IMR-90 (cell line): Measurements from ENCODE around the gene TMOD1. TPM values are rescaled to one million over a fixed set of nuclear protein-coding genes. Genes with fewer than 3 reads are reported as not detected.
"Not testable (repeated sequence)": the region's sequence is repeated elsewhere in the genome, so short reads cannot be mapped to it uniquely, and the experiment has no call there.

Source experiments
- ATAC-seq: fragments of 200-7000 bp; cut with Tn5 transposase; 2 replicates; pipeline ENCODE4 v1.9.1; 2020; ENCODE audit warnings: low read depth, mild to moderate bottlenecking, moderate library complexity
- BruUV-seq: library from RNA; stranded (reverse); fragments of 400-500 nt; replicated peaks from 2 replicates; lab custom pipeline; 2021; lab: Mats Ljungman, UMichigan
- CTCF ChIA-PET: fragments of 300-600 bp; formaldehyde crosslinking; extraction: SDS; loops from one replicate; lab custom pipeline; 2021; ENCODE audit warnings: antibody characterized with exemption; lab: Yijun Ruan, JAX
- POLR2A ChIA-PET: fragments of 300-600 bp; sonication (Branson Sonifier 250); formaldehyde crosslinking; loops from one replicate; lab custom pipeline; 2022; ENCODE audit warnings: antibody characterized with exemption; ENCODE audit not compliant: unreplicated experiment; lab: Charles Lee
- DNase-seq: peaks from one replicate; pipeline ENCODE4 v3.0.0; 2013
- H2AFZ ChIP-seq: replicated peaks from 2 replicates; pipeline ENCODE3; 2013; ENCODE audit warnings: low read length, mild to moderate bottlenecking; ENCODE audit not compliant: poor library complexity
- H2AK5ac ChIP-seq: 2 replicates; pipeline ENCODE4 v1.6.1; 2013; ENCODE audit warnings: low read depth, low read length, inconsistent platforms
- H2AK9ac ChIP-seq: replicated peaks from 2 replicates; pipeline ENCODE3; 2013; ENCODE audit warnings: mild to moderate bottlenecking, low read depth, low read length, moderate library complexity; ENCODE audit not compliant: poor library complexity
- H2BK120ac ChIP-seq: 2 replicates; pipeline ENCODE4 v1.6.1; 2013; ENCODE audit warnings: low read depth, low read length, inconsistent platforms
- H2BK15ac ChIP-seq: 3 replicates; pipeline ENCODE4 v1.6.1; 2013; ENCODE audit warnings: low read depth, low read length, inconsistent platforms
- H2BK20ac ChIP-seq: 2 replicates; pipeline ENCODE4 v1.6.1; 2013; ENCODE audit warnings: low read depth, mild to moderate bottlenecking, inconsistent platforms, low read length, moderate library complexity
- H2BK5ac ChIP-seq: 2 replicates; pipeline ENCODE4 v1.6.1; 2013; ENCODE audit warnings: mild to moderate bottlenecking, low read depth, low read length, inconsistent platforms; ENCODE audit not compliant: poor library complexity, severe bottlenecking
- H3K14ac ChIP-seq: replicated peaks from 2 replicates; pipeline ENCODE4 v1.6.1; 2013; ENCODE audit warnings: low read depth, low read length, inconsistent platforms
- H3K18ac ChIP-seq: 2 replicates; pipeline ENCODE4 v1.6.1; 2013; ENCODE audit warnings: low read depth, low read length, control low read depth
- H3K23ac ChIP-seq: 2 replicates; pipeline ENCODE4 v1.6.1; 2013; ENCODE audit warnings: low read depth, low read length, inconsistent platforms
- H3K27ac ChIP-seq: 2 replicates; pipeline ENCODE4 v1.5.1; 2013; ENCODE audit warnings: mild to moderate bottlenecking, control low read depth, low read length; ENCODE audit not compliant: insufficient read depth
- H3K27me3 ChIP-seq: 2 replicates; pipeline ENCODE4 v1.6.1; 2013; ENCODE audit warnings: low read length; ENCODE audit not compliant: control insufficient read depth, insufficient read depth
- H3K36me3 ChIP-seq: 2 replicates; pipeline ENCODE4 v1.6.1; 2013; ENCODE audit warnings: low read length, mixed read lengths; ENCODE audit not compliant: control insufficient read depth, insufficient read depth
- H3K4ac ChIP-seq: 2 replicates; pipeline ENCODE4 v1.6.1; 2013; ENCODE audit warnings: low read depth, low read length, inconsistent platforms
- H3K4me1 ChIP-seq: 2 replicates; pipeline ENCODE4 v1.6.1; 2013; ENCODE audit warnings: low read length, mixed read lengths; ENCODE audit not compliant: control insufficient read depth, insufficient read depth
- H3K4me2 ChIP-seq: 2 replicates; pipeline ENCODE4 v1.6.1; 2013; ENCODE audit warnings: low read depth, mild to moderate bottlenecking, control low read depth, low read length, moderate library complexity
- H3K4me3 ChIP-seq: 2 replicates; pipeline ENCODE4 v1.5.1; 2013; ENCODE audit warnings: low read depth, mild to moderate bottlenecking, control low read depth, low read length, moderate library complexity; ENCODE audit not compliant: insufficient read depth
- H3K56ac ChIP-seq: 2 replicates; pipeline ENCODE4 v1.6.1; 2013; ENCODE audit warnings: low read length, inconsistent platforms; ENCODE audit not compliant: insufficient read depth; ENCODE audit errors: extremely low read depth
- H3K79me1 ChIP-seq, 2 experiments: 2 replicates each; pipeline ENCODE4 v1.6.1; 2013; ENCODE audit warnings: low read length in 2 of 2, inconsistent platforms in 1 of 2, low read depth in 1 of 2
- H3K9ac ChIP-seq: 2 replicates; pipeline ENCODE4 v1.6.1; 2013; ENCODE audit warnings: low read depth, low read length, control low read depth
- H3K9me1 ChIP-seq: 2 replicates; pipeline ENCODE4 v1.6.1; 2013; ENCODE audit warnings: low read length, inconsistent platforms; ENCODE audit not compliant: insufficient read depth
- H3K9me3 ChIP-seq: 2 replicates; pipeline ENCODE4 v1.6.1; 2013; ENCODE audit warnings: low read length; ENCODE audit not compliant: control insufficient read depth, insufficient read depth
- H4K20me1 ChIP-seq: 2 replicates; pipeline ENCODE4 v1.6.1; 2013; ENCODE audit warnings: low read length, inconsistent platforms; ENCODE audit not compliant: insufficient read depth
- H4K5ac ChIP-seq: 2 replicates; pipeline ENCODE4 v1.6.1; 2013; ENCODE audit warnings: mild to moderate bottlenecking, low read depth, low read length, control low read depth
- H4K8ac ChIP-seq, 2 experiments: 2 replicates each; pipeline ENCODE4 v1.6.1; 2013; ENCODE audit warnings: low read depth in 2 of 2, low read length in 2 of 2, control low read depth in 1 of 2, inconsistent platforms in 1 of 2
- H4K91ac ChIP-seq: 2 replicates; pipeline ENCODE4 v1.6.1; 2013; ENCODE audit warnings: low read depth, low read length, inconsistent platforms; ENCODE audit not compliant: insufficient read depth
- WGBS, 2 experiments: methylation state at CpG; one replicate each; pipeline versions ENCODE4 v1.1.5 to v1.1.7; 2013; ENCODE audit warnings: missing lambda C conversion rate in 2 of 2; ENCODE audit not compliant: insufficient read length in 1 of 2; ENCODE audit errors: extremely low coverage in 2 of 2; 5-methylcytosine and 5-hydroxymethylcytosine counted together
- dilution Hi-C: fragments of 300-500 bp; cut with HindIII; formaldehyde crosslinking; loops from one replicate; pipeline ENCODE4 v1.14.3; 2018; ENCODE audit warnings: low sequenced_read_pairs; ENCODE audit not compliant: unreplicated experiment
- in situ Hi-C: fragments of 300-500 bp; cut with MboI; formaldehyde crosslinking; loops from 3 replicates; pipeline ENCODE4 v1.14.3; 2019; ENCODE audit warnings: low sequenced_read_pairs, inconsistent platforms, mixed read lengths
- intact Hi-C: fragments of 100-400 bp; cut with micrococcal nuclease; formaldehyde crosslinking; loops from 2 replicates; pipeline ENCODE4 v1.10.0; 2022
- polyA plus RNA-seq, 3 experiments: library from polyadenylated mRNA; depleted of rRNA; stranded (reverse); fragments of >200 nt; gene quantifications; 2 replicates each; pipeline ENCODE4 v1.2.3, GENCODE V29; 2012; ENCODE audit warnings: low replicate concordance in 1 of 3
- total RNA-seq: library from RNA; depleted of rRNA; stranded (reverse); fragments of >200 nt; gene quantifications from 2 replicates; pipeline ENCODE4 v1.2.3, GENCODE V29; 2012

Gene TMOD1
- total and polyA plus RNA-seq, 2 of the 4 experiments (the other 2 are of a cell fraction), result 0.18 to 0.38 TPM

DNA sequence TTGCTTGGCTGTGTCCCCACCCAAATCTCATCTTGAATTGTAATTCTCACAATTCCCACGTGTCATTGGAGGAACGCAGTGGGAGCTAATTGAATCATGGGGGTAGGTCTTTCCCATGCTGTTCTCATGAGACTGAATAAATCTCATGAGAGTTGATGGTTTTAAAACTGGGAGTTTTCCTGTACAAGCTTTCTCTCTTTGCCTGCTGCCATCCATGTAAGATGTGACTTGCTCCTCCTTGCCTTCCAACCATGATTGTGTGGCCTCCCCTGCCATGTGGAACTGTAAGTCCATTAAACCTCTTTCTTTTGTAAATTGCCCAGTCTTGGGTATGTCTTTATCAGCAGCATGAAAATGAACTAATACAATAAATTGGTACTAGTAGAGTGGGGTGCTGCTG, 118.6 kb downstream of the TMOD1 start:
- H3K4ac ChIP-seq, H2AK5ac ChIP-seq, H3K79me1 ChIP-seq, H2BK20ac ChIP-seq, H2BK120ac ChIP-seq, H4K91ac ChIP-seq, H3K9me1 ChIP-seq, H3K18ac ChIP-seq, H3K23ac ChIP-seq, H2BK5ac ChIP-seq, H2BK15ac ChIP-seq, H2AK9ac ChIP-seq, H4K5ac ChIP-seq, H3K9me3 ChIP-seq, POLR2A ChIA-PET, in situ Hi-C loops, H3K14ac ChIP-seq, dilution Hi-C loops, H3K4me2 ChIP-seq, CTCF ChIA-PET, H2AFZ ChIP-seq, H3K27me3 ChIP-seq, H3K27ac ChIP-seq, H4K20me1 ChIP-seq, intact Hi-C loops, H3K4me3 ChIP-seq, H3K4me1 ChIP-seq, BruUV-seq, DNase-seq, H3K9ac ChIP-seq, H3K56ac ChIP-seq, ATAC-seq, H4K8ac ChIP-seq: not testable (repeated sequence)
- H3K36me3 ChIP-seq, result peaks cover 17% of the 10 kb centered on the region
- no CpG with 5 or more reads among the region's 2 CpGs for WGBS, 2 experiments

DNA sequence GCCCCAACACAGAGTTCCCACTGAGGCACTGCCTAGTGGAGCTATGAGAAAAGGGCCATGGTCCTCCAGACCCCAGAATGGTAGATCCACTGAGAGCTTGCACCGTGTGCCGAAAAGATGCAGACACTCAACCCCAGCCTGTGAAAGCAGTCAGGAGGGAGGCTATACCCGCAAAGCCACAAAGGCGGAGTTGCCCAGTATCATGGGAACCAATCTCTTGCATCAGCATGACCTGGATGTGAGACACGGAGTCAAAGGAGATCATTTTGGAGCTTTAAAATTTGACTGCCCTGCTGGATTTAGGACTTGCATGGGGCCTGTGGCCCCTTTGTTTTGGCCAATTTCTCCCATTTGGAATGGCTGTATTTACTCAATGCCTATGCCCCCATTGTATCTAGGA, 121.0 kb downstream of the TMOD1 start:
- H3K23ac ChIP-seq, intact Hi-C loops: not testable (repeated sequence)

More for the DNA sequence above, 121.0 kb downstream of the TMOD1 start:
- H3K79me1 ChIP-seq, result peaks cover 10 to 16% of the 10 kb centered on the region in 2 experiments; a peak in 3 of 4 replicates
- H3K18ac ChIP-seq, H3K9me1 ChIP-seq, H3K27ac ChIP-seq, H2BK15ac ChIP-seq, H3K14ac ChIP-seq, H3K4me2 ChIP-seq, CTCF ChIA-PET, H4K5ac ChIP-seq, ATAC-seq, H3K4me3 ChIP-seq, H3K4ac ChIP-seq, dilution Hi-C loops, POLR2A ChIA-PET, H2BK5ac ChIP-seq, BruUV-seq, in situ Hi-C loops, H2BK120ac ChIP-seq, H4K8ac ChIP-seq, H2BK20ac ChIP-seq, H3K9ac ChIP-seq, H3K27me3 ChIP-seq, H2AK5ac ChIP-seq, H3K4me1 ChIP-seq, H3K56ac ChIP-seq, H2AFZ ChIP-seq, H2AK9ac ChIP-seq, H4K20me1 ChIP-seq, DNase-seq, H3K9me3 ChIP-seq, H4K91ac ChIP-seq: not testable (repeated sequence)
- H3K36me3 ChIP-seq, result peaks cover 18% of the 10 kb centered on the region
- 100% methylated on average over 1 of the region's 5 CpGs; no CpG with 5 or more reads in 1 of the 2 experiments for WGBS, 2 experiments
